ENCODE results near the gene RBMS3.
A peak's percentile ranks its signal among the peaks of the same experiment; 100 is the strongest.

RBMS3 gene

GRCh38 chr3:29279806-29280205 is 1.1 kb upstream of the RBMS3 start:
- no peak for DNase-seq (ENCODE audit: extremely low spot score)
- POLR2A ChIA-PET = interaction anchor here (1.3 kb wide), 1 partner anchor 12 kb away, joined by 4 read pairs; no protein-coding TSS in a partner anchor
- CTCF ChIA-PET = no interaction called here

GRCh38 chr3:29281094-29281343 is 148 bp downstream of the RBMS3 start:
- ChIA-PET CTCF (interaction anchor here (0.6 kb wide), 1 partner anchor 932 kb away, joined by 8 read pairs; no protein-coding TSS in a partner anchor), POLR2A (interaction anchor here (0.8 to 1.6 kb wide), 2 partner anchors 13 to 121 kb away, joined by 3 read pairs; no protein-coding TSS in a partner anchor)

More at GRCh38 chr3:29279806-29280205, 1.1 kb upstream of the RBMS3 start:
- TF ChIP-seq PKNOX1 (IDR thresholded peaks at IDR 0.05) = no peak
- TF ChIP-seq BHLHE40 (IDR thresholded peaks at IDR 0.05; ENCODE audit: borderline replicate concordance) = no peak
- TF ChIP-seq FOXK2 (IDR thresholded peaks at IDR 0.05) = no peak
- TF ChIP-seq NFRKB (IDR thresholded peaks at IDR 0.05) = no peak
- no peak for TF ChIP-seq TARDBP (IDR thresholded peaks at IDR 0.05)
- no peak for TF ChIP-seq ELF4 (IDR thresholded peaks at IDR 0.05)
- TF ChIP-seq LEF1 (IDR thresholded peaks at IDR 0.05; ENCODE audit: borderline replicate concordance) = no peak
- TF ChIP-seq L3MBTL2 (conservative IDR thresholded peaks at IDR 0.05) = no peak
- TF ChIP-seq SP1 (IDR thresholded peaks at IDR 0.05) = no peak
- no peak for TF ChIP-seq ARNT (IDR thresholded peaks at IDR 0.05)
- no peak for TF ChIP-seq HDGF (IDR thresholded peaks at IDR 0.05; ENCODE audit: borderline replicate concordance)
- TF ChIP-seq CTBP1 (IDR thresholded peaks at IDR 0.05; ENCODE audit: borderline replicate concordance) = no peak
- TF ChIP-seq FOXM1 (IDR thresholded peaks at IDR 0.05; ENCODE audit: borderline replicate concordance) = no peak
- TF ChIP-seq ZNF384 (IDR thresholded peaks at IDR 0.05) = no peak
- TF ChIP-seq FOXA1 (IDR thresholded peaks at IDR 0.05) = no peak
- no peak for TF ChIP-seq SUZ12 (IDR thresholded peaks at IDR 0.05)

GRCh38 chr3:29281344-29282241 is 722 bp downstream of the RBMS3 start:
- CTCF ChIA-PET = interaction anchor here (0.6 to 1.0 kb wide), 3 partner anchors 54 to 932 kb away, joined by 3 to 8 read pairs (median 3); no protein-coding TSS in a partner anchor
- DNase-seq (ENCODE audit: extremely low spot score) = no peak
- peak; percentile 19; the same call in 1 of the 2 replicates for TF ChIP-seq PKNOX1 (IDR thresholded peaks at IDR 0.05)
- no peak for TF ChIP-seq NFRKB (IDR thresholded peaks at IDR 0.05)
- POLR2A ChIA-PET = interaction anchor here (0.8 to 1.6 kb wide), 2 partner anchors 14 to 120 kb away, joined by 3 read pairs; no protein-coding TSS in a partner anchor

More at GRCh38 chr3:29281094-29281343, 148 bp downstream of the RBMS3 start:
- no peak for DNase-seq (ENCODE audit: extremely low spot score)
- TF ChIP-seq TARDBP (IDR thresholded peaks at IDR 0.05) (no peak), SUZ12 (IDR thresholded peaks at IDR 0.05) (no peak), ZNF384 (IDR thresholded peaks at IDR 0.05) (0 out of 2 replicates have a peak, but pooled peaks have one; percentile 18)

- ChIA-PET POLR2A (interaction anchor here (0.6 to 1.6 kb wide), 2 partner anchors 15 to 62 kb away, joined by 3 to 4 read pairs; no protein-coding TSS in a partner anchor), CTCF (interaction anchor here (1.0 kb wide), 1 partner anchor 53 kb away, joined by 3 read pairs; no protein-coding TSS in a partner anchor)
- no peak for TF ChIP-seq ZNF384 (IDR thresholded peaks at IDR 0.05)
- TF ChIP-seq ELF4 (IDR thresholded peaks at IDR 0.05) = no peak
- TF ChIP-seq SUZ12 (IDR thresholded peaks at IDR 0.05) = no peak
- no peak for TF ChIP-seq LEF1 (IDR thresholded peaks at IDR 0.05; ENCODE audit: borderline replicate concordance)
- TF ChIP-seq PKNOX1 (IDR thresholded peaks at IDR 0.05) = no peak
- TF ChIP-seq HDGF (IDR thresholded peaks at IDR 0.05; ENCODE audit: borderline replicate concordance) = no peak
- TF ChIP-seq ARNT (IDR thresholded peaks at IDR 0.05) = no peak
- no peak for TF ChIP-seq L3MBTL2 (conservative IDR thresholded peaks at IDR 0.05)
- no peak for TF ChIP-seq TARDBP (IDR thresholded peaks at IDR 0.05)
- TF ChIP-seq FOXK2 (IDR thresholded peaks at IDR 0.05) = no peak
- no peak for TF ChIP-seq NFRKB (IDR thresholded peaks at IDR 0.05)
- TF ChIP-seq FOXA1 (IDR thresholded peaks at IDR 0.05) = no peak
- no peak for TF ChIP-seq SP1 (IDR thresholded peaks at IDR 0.05)
- TF ChIP-seq CTBP1 (IDR thresholded peaks at IDR 0.05; ENCODE audit: borderline replicate concordance) = no peak
- no peak for TF ChIP-seq FOXM1 (IDR thresholded peaks at IDR 0.05; ENCODE audit: borderline replicate concordance)
- no peak for TF ChIP-seq BHLHE40 (IDR thresholded peaks at IDR 0.05; ENCODE audit: borderline replicate concordance)
- DNase-seq (ENCODE audit: extremely low spot score) = no peak
Measured at GRCh38 chr3:29282427-29283230, 1.8 kb downstream of the RBMS3 start.

GRCh38 chr3:29283231-29284119 is 2.6 kb downstream of the RBMS3 start:
- CTCF ChIA-PET = no interaction called here
- TF ChIP-seq ZNF384 (IDR thresholded peaks at IDR 0.05) (no peak), ELF4 (IDR thresholded peaks at IDR 0.05) (no peak), FOXK2 (IDR thresholded peaks at IDR 0.05) (no peak), BHLHE40 (IDR thresholded peaks at IDR 0.05; ENCODE audit: borderline replicate concordance) (no peak), HDGF (IDR thresholded peaks at IDR 0.05; ENCODE audit: borderline replicate concordance) (no peak), FOXM1 (IDR thresholded peaks at IDR 0.05; ENCODE audit: borderline replicate concordance) (no peak), PKNOX1 (IDR thresholded peaks at IDR 0.05) (no peak), NFRKB (IDR thresholded peaks at IDR 0.05) (no peak), L3MBTL2 (conservative IDR thresholded peaks at IDR 0.05) (no peak), CTBP1 (IDR thresholded peaks at IDR 0.05; ENCODE audit: borderline replicate concordance) (no peak), SP1 (IDR thresholded peaks at IDR 0.05) (no peak), FOXA1 (IDR thresholded peaks at IDR 0.05) (no peak), ARNT (IDR thresholded peaks at IDR 0.05) (no peak), SUZ12 (IDR thresholded peaks at IDR 0.05) (no peak), LEF1 (IDR thresholded peaks at IDR 0.05; ENCODE audit: borderline replicate concordance) (no peak), TARDBP (IDR thresholded peaks at IDR 0.05) (no peak)
- POLR2A ChIA-PET = interaction anchor here (0.6 kb wide), 1 partner anchor 61 kb away, joined by 4 read pairs; no protein-coding TSS in a partner anchor
- DNase-seq (ENCODE audit: extremely low spot score) = no peak

All from HEK293T (cell line).